ENCODE data around the gene PARP6.

DNA sequence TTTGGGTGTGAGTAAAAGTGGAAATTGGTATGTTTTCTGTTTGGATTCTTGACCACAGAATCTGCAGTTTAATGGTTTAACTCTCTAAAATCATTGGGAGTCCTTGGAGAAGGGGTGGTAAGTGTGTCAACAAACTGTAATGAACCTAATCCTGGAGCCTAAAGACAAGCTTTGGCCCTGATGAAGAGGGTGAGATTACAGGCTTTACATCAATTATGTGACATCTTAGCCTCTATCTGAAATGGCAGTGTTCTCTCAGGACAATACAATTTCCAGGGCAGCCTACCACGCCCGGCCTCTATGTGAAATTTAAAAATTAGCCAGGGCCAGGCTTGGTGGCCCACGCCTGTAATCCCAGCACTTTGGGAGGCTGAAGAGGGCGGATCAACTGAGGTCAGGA is 37.1 kb downstream of the PARP6 start:
- TF ChIP-seq CTCF (IDR thresholded peaks at IDR 0.05): no peak
- no peak for TF ChIP-seq POLR2A (IDR thresholded peaks at IDR 0.05)
- no peak for TF ChIP-seq POLR2AphosphoS5 (IDR thresholded peaks at IDR 0.05)
- no peak for TF ChIP-seq EP300 (IDR thresholded peaks at IDR 0.05)

All from upper lobe of left lung (tissue), 4 donors.